Measurements from ENCODE around the gene PLEKHO2. TPM values are rescaled to one million over a fixed set of nuclear protein-coding genes. Genes with fewer than 3 reads are reported as not detected.
"Not testable (repeated sequence)": the region's sequence is repeated elsewhere in the genome, so short reads cannot be mapped to it uniquely, and the experiment has no call there.

The PLEKHO2 gene
- total RNA-seq, 4 donors from 2014 or later, result 5.6 to 18.3 (median 7.2) TPM

- intact Hi-C loops (cut with DNase I), result loop anchor here (5.0 kb wide), 1 partner anchor 67 kb away; no protein-coding TSS in a partner anchor
- peaks cover 0 to 5% (median 0%) of the 10 kb centered on the region in 4 donors for H3K27me3 ChIP-seq
- H3K27ac ChIP-seq, result peak overlapping the region in 3 of 4 donors; percentile 63 to 77 (median 75)
- H3K9me3 ChIP-seq, result no peaks in the 10 kb centered on the region
- 62 to 74% methylated on average over 8 to 9 of the region's 10 CpGs for WGBS, 2 donors
- H3K4me3 ChIP-seq, result no peak overlapping the region
- no peak for DNase-seq
- TF ChIP-seq POLR2A (IDR thresholded peaks at IDR 0.05) (no peak), CTCF (IDR thresholded peaks at IDR 0.05) (no peak)
- peaks cover 0 to 21% (median 5%) of the 10 kb centered on the region in 3 donors for H3K4me1 ChIP-seq
- no peaks in the 10 kb centered on the region for H3K36me3 ChIP-seq
These were observed 32.8 kb upstream of the PLEKHO2 start for GRCh38 chr15:64808785-64809453.

GRCh38 chr15:64809649-64810496, 31.8 kb upstream of the PLEKHO2 start:
- Histone ChIP-seq H3K36me3 (no peaks in the 10 kb centered on the region), H3K4me1 (peaks cover 0 to 21% (median 5%) of the 10 kb centered on the region in 3 donors), H3K9me3 (no peaks in the 10 kb centered on the region), H3K27me3 (peaks cover 0 to 5% (median 0%) of the 10 kb centered on the region in 4 donors), H3K27ac (peak overlapping the region in 2 of 4 donors; percentile 29 to 51), H3K4me3 (no peak overlapping the region)
- intact Hi-C loops (cut with DNase I), result loop anchor here (5.0 kb wide), 1 partner anchor 68 kb away; no protein-coding TSS in a partner anchor
- DNase-seq, result no peak
- 22 to 27% methylated on average over 12 to 13 of the region's 14 CpGs for WGBS, 2 donors
- TF ChIP-seq POLR2A (IDR thresholded peaks at IDR 0.05) (no peak), CTCF (IDR thresholded peaks at IDR 0.05) (peak; percentile 79 to 95 (median 88))

- Histone ChIP-seq H3K27ac (peak overlapping the region in 2 of 4 donors; percentile 29 to 51), H3K27me3 (peaks cover 0 to 5% (median 0%) of the 10 kb centered on the region in 4 donors), H3K4me3 (no peak overlapping the region), H3K4me1 (peaks cover 0 to 21% (median 5%) of the 10 kb centered on the region in 3 donors), H3K36me3 (no peaks in the 10 kb centered on the region), H3K9me3 (no peaks in the 10 kb centered on the region)
- no peak for DNase-seq
- intact Hi-C loops (cut with DNase I), result no loop called here
- TF ChIP-seq POLR2A (IDR thresholded peaks at IDR 0.05), result no peak
- TF ChIP-seq CTCF (IDR thresholded peaks at IDR 0.05), result no peak
- 90% methylated on average over 5 of the region's 6 CpGs; no CpG with 5 or more reads in 1 of the 2 donors for WGBS, 2 donors
These were observed 31.0 kb upstream of the PLEKHO2 start for GRCh38 chr15:64810497-64811326.

GRCh38 chr15:64813075-64813474, 28.6 kb upstream of the PLEKHO2 start:
- Histone ChIP-seq H3K27ac (no peak overlapping the region), H3K4me1 (peaks cover 0 to 21% (median 5%) of the 10 kb centered on the region in 3 donors), H3K27me3 (no peaks in the 10 kb centered on the region), H3K36me3 (peaks cover 0 to 4% (median 0%) of the 10 kb centered on the region in 3 donors), H3K9me3 (no peaks in the 10 kb centered on the region), H3K4me3 (no peak overlapping the region)
- 68 to 79% methylated on average over 6 of the region's 6 CpGs for WGBS, 2 donors
- TF ChIP-seq POLR2A (IDR thresholded peaks at IDR 0.05), result no peak
- DNase-seq, result no peak
- intact Hi-C loops (cut with DNase I), result no loop called here

- H3K4me1 ChIP-seq, result peaks cover 0 to 21% (median 5%) of the 10 kb centered on the region in 3 donors
- intact Hi-C loops (cut with DNase I); H3K4me3 ChIP-seq; H3K36me3 ChIP-seq; H3K9me3 ChIP-seq; H3K27ac ChIP-seq; H3K27me3 ChIP-seq; DNase-seq: not testable (repeated sequence)
- 92 to 97% methylated on average over 7 to 8 of the region's 8 CpGs for whole genome bisulfite sequencing, 2 donors
These were observed 27.4 kb upstream of the PLEKHO2 start for GRCh38 chr15:64814283-64814682.

- intact Hi-C loops (cut with DNase I); H3K9me3 ChIP-seq; H3K27ac ChIP-seq; DNase-seq; H3K4me3 ChIP-seq; H3K36me3 ChIP-seq; H3K27me3 ChIP-seq: not testable (repeated sequence)
- peaks cover 0 to 19% (median 4%) of the 10 kb centered on the region in 3 donors for H3K4me1 ChIP-seq
- WGBS, 2 donors, result 69 to 80% methylated on average over 4 of the region's 4 CpGs
These were observed 26.8 kb upstream of the PLEKHO2 start for GRCh38 chr15:64814965-64815364.

All from esophagus squamous epithelium (tissue), 5 donors.